Fibroblast of skin of right quadriceps (primary cell): ENCODE measurements around the gene NPHP4.
"Not testable (repeated sequence)": the region's sequence is repeated elsewhere in the genome, so short reads cannot be mapped to it uniquely, and the experiment has no call there.

Experiments
- DNase-seq: peaks from one replicate; pipeline ENCODE4 v3.0.0-alpha.2; 2013

The NPHP4 gene

GRCh38 chr1:5868931-5869500, 123.2 kb downstream of the NPHP4 start:
- DNase-seq: no peak

- DNase-seq: no peak
These were observed 126.5 kb downstream of the NPHP4 start for GRCh38 chr1:5865774-5866173.

GRCh38 chr1:5865056-5865455, 127.2 kb downstream of the NPHP4 start:
- DNase-seq: no peak

GRCh38 chr1:5864256-5864655, 128.0 kb downstream of the NPHP4 start:
- DNase-seq: no peak

- DNase-seq: no peak
These were observed 129.0 kb downstream of the NPHP4 start for GRCh38 chr1:5863238-5863637.

- no peak for DNase-seq
These were observed 130.1 kb downstream of the NPHP4 start for GRCh38 chr1:5861871-5862825.

GRCh38 chr1:5860277-5860676, 131.9 kb downstream of the NPHP4 start:
- no peak for DNase-seq

- DNase-seq: no peak
These were observed 132.5 kb downstream of the NPHP4 start for GRCh38 chr1:5859766-5860165.

GRCh38 chr1:5858844-5859407, 133.3 kb downstream of the NPHP4 start:
- no peak for DNase-seq

- no peak for DNase-seq
These were observed 134.0 kb downstream of the NPHP4 start for GRCh38 chr1:5858246-5858645.

- DNase-seq: no peak
These were observed 134.6 kb downstream of the NPHP4 start for GRCh38 chr1:5857508-5858090.

GRCh38 chr1:5857011-5857410, 135.2 kb downstream of the NPHP4 start:
- no peak for DNase-seq

GRCh38 chr1:5856246-5856815, 135.9 kb downstream of the NPHP4 start:
- peak; percentile 8 for DNase-seq

GRCh38 chr1:5855196-5855897, 136.9 kb downstream of the NPHP4 start:
- no peak for DNase-seq

GRCh38 chr1:5854754-5855153, 137.5 kb downstream of the NPHP4 start:
- no peak for DNase-seq

GRCh38 chr1:5853858-5854257, 138.4 kb downstream of the NPHP4 start:
- DNase-seq: not testable (repeated sequence)

- DNase-seq: no peak
These were observed 141.7 kb downstream of the NPHP4 start for GRCh38 chr1:5850503-5850902.

- DNase-seq: no peak
These were observed 142.7 kb downstream of the NPHP4 start for GRCh38 chr1:5849550-5849949.

- DNase-seq: peak; percentile 8
These were observed 145.1 kb downstream of the NPHP4 start for GRCh38 chr1:5847013-5847659.

- no peak for DNase-seq
These were observed 146.8 kb downstream of the NPHP4 start for GRCh38 chr1:5845376-5845775.

- no peak for DNase-seq
These were observed 147.8 kb downstream of the NPHP4 start for GRCh38 chr1:5844442-5844841.

- DNase-seq: no peak
These were observed 148.6 kb downstream of the NPHP4 start for GRCh38 chr1:5843521-5844096.
